Activated CD4-positive, CD25-positive, alpha-beta regulatory T cell treated with anti-CD3 and anti-CD28 coated beads, Interleukin-2, amount 50 U/mL, for 16 hours (primary cell): ENCODE results near the gene HAND1.

Experiments
- DNase-seq: peaks from one replicate; pipeline ENCODE4 v3.0.0-alpha.2; 2020; ENCODE audit warnings: low read depth, low spot score

The HAND1 gene

DNA sequence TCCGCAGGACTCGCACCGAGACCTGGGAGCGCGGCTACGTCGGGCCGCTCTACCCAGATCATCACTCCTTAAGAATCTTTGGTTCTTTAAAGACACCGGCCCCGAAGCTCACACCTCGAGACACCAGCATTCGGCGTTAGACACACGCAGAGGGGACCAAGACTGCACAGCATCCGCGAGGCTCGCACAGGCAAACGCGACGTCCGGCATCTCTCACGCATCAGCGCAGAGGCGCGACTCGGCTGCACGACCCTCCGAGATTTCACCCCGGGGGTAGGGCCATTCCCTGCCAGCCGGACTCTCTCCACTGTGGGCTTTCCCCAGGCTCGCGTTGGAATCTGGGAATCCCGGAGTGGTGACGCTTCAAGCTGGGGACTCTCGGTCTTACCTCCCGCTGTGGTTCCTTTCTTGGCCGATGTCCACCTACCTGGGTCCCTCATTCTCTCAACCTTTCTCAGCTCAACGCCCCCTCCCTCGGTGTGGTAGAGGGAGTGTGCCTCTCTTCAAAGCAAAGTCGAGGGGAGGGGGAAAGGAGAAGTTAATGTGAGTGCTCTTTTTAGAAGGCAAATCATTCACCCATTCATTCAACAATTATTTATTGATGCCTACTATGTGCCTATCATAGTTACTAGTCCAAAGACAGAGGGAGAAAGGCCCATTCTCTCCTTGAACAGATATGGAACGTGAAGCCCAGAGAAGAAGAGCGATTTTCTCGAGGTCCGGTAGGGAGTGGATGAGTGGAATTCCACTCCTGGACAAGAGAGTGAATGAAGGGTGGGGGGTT is 1.3 kb upstream of the HAND1 start:
- DNase-seq, result no peak

DNA sequence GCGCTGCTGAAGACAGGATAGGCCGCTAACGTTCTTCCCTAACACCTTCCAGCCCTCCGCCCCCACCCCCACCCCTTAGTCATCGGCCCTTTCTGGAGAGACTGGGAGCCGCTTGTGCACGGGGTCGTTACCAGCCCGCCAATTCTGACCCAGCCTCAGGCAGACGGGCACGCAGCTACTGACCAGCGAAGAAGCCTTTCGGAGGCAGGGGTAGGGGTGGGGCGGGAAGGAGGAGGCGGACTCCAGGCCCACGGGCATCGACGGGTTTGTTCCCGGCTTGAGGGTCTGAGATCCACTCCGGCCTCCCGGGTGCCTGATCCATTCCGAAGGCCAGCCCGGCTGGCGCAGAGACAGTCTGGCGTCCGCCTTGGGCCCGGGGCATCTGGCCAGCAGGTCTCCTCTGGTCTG is 729 bp upstream of the HAND1 start:
- no peak for DNase-seq

DNA sequence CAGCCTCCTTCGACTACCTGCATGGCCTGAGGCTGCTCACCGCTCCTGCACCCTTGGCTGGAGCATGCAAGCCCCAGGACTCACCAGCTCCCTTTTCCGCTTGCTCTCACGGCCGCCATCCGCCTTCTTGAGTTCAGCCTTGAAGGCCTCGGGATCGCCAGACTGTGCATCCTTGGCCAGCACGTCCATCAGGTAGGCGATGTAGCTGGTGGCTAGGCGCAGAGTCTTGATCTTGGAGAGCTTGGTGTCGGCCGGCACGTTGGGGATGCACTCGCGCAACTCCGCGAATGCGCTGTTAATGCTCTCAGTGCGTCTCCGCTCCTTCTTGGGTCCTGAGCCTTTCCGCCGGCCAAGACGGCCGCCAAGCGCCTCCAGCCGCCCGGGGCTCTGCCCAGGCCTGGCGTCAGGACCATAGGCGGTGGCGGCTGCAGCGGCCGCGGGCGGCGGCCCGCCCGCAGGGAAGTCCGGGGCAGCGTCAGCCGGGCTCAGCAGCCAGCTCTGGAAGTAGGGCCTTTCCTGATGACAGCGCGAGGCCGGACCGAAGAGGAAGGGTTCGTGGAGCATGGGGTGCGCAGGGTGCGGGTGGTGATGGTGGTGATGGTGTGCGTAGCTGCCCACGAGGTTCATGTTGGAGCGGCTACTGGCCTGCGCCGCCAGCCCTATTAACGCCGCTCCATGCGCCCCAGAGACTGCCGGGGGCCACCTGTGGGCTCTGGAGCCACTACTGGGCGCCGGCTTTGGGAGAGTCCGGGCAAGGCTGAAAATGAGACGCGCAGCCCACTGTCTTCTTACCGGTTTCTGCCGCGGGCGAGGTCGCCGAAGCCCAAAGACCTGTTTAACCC is 424 bp downstream of the HAND1 start:
- DNase-seq, result no peak

DNA sequence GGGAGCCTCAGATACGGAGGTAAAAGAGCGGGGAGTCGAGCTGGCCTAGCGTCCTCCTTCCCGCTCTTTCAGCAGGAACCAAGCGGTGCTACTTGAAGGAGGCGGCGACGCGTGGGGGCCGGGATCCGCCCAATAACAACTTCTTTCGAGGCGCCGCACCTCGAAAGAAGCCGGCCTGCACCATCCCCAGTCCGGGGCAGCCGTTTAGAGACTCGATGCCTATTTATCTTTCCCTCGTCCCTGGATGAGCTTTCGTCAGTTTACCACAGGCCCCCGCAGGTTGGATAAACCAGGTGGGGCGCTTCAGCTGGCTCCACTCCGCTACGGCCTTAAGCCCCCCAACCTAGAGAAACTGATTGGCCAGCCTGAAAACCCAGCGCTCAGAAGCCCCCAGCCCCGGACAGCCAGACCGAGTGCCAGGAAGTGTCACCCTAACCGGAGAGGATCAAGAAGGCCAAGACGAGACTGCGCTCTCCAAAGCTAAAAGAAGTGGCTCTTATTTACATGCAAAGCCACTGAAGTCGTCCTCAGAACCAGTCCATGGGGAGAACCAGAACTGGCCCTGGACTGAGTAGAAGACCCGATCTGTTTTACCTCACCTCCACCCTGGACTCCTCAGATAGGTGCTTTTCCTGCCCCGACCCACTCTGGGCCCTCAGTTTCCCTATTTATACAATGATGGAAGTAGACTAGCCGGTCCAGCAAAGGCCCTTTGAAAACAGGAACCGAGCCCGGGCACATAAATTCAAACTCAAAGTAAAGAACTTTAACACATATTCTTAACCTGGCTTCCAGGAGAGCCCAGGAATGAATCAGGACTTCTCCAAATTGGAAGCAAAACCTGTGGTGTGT is 1.4 kb downstream of the HAND1 start:
- DNase-seq, result no peak

DNA sequence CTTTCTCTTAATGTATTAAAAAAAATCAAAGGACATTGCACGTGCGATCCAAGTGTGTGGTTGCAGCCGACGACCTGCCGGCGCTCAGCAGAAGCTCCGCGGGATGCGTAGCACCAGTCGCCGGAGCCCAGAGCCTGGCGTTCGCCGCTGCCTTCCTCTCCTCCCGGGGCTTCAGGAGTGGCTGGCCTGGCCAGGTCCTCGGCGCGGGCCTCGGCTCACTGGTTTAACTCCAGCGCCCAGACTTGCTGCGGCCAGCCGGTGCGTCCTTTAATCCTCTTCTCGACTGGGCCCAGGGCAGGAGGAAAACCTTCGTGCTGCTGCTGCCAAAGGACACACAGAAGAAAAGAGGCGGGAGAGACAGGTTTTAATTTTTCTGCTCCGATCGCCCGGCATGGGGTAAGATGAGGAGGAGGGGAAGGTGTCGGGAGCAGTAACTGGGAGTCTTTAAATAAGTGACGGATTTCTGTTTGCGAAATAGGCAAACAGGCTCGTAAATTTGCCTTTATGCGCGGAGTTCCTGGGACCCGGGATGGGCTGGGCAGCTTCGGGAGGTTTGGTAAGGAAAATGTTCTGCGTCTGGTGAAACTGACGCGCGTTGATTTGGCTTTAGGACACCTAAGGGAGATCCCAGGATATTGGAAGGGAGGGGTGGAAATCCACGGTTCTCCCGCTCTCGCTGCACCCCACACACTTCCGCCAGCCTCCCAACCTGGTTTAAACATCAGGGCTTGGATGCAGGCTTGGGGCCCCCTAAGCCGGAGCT is 2.3 kb downstream of the HAND1 start:
- DNase-seq, result no peak

DNA sequence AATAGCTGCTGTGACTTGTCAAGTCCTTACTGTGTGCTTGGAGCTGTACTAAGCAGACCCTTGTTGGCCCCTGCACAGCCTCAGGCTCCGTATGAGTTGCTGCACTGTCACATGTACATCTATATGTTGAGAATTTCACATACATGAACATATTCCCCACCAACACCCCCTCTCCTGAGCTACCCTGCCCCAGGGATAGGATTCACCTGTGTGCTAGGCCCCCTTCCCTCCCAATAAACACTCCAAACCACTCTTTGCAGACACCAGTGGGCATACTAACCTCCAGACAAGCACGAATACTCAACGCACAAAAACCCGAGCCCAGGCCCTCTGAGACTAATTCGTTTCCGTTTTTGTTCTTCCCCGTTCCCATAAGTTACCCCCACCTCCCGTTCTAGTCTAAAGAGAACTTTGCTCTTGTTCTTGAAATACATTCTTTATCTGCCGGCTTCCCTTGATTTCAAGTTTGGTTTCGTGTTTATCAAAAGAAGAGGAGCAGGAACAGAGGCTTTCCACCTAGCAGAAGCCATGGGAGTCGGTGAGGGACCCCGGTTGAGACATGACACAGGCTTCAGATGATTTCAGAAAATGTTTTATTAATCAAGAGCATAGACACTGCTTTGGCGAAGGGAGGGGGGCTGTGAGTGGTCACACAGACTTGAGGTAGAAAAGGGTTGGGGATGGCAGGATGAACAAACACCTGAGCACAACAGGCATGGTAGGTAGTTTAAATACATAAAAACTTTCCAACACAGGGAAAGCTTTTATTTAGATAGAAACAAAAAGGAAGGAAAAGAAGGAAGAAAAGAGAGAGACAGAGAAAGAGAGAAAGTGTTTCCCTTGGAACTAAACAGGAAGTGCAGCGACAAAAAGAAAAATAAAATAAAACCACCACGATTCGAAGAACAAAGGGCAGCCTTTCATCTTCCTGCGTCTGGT is 3.4 kb downstream of the HAND1 start:
- DNase-seq, result no peak

- no peak for DNase-seq
Measured at GRCh38 chr5:154473581-154474283, 4.3 kb downstream of the HAND1 start.

DNA sequence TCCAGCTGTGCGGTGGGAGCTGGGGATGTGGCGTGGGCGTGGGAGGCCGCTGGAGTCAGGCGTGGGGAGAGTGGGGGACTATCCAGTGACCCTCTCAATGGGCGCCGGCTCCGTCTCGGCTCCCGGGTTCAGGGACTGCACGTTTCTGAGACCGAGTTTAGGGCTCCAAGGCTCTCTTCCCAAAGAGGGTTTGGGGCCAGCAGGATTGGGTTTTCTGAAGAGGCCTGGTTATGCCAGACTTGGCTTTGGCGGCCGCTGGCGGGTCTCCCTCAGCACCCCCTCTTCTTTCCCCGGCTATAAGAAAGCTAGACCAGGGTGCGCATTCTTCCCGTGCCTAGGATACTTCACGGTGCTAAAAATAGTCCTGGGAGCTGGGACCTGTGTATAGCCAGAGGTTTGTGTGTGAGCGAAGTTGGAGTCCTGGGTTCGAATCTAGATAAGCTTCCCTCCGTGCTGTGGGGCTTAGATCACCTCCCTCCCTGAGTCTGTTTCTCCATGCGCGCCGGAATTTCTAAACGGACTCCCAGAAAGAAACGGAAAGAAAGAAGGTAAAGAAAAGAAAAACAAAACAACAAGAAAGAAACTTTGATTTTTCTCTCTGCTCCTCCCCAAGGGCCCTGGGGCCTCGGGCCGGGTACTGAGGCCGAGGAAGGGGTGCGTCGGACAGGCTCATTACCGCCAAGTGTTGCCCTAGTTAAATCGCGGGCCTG is 5.0 kb downstream of the HAND1 start:
- DNase-seq, result no peak

DNA sequence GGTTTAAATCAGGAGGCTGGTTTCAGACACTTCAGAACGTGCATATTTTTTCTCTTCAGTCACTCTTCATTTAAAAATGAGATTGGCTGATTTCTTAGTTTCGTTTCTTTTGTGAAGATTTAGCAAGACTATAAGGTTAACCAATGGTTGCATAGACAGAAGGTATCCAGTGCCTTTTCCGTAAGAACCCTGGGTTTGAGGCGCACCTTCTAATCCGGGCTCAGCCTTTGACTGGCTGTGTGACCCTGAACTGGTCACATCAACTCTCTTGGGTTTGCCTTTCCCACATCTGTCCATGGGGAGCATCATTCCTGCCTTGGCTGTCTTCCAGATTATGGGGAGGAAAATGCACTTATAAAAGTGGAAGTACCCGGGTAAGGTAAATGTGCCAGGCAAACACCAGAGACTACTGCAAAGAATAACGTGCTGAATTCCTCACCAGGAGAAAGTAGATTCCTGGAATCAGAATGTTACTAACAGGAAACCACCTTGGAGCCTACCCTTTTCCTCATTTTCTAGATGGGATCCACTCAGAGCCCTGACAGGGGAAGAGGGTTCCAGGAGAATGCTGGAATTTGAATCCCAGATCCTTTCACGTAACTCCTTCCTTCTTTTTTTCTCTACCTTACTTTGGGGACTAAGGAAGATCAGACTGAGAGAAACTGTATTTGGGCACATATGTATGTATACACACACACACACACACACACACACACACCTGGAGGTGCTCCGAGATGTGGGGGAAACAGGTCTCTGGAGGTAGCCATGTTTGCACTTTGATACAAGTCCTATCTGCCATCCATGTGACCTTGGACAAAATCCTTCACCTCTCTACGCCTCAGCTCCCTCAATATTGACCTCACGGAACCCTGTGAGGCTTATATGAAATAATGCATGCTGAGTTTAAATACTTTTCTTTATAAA is 6.8 kb downstream of the HAND1 start:
- no peak for DNase-seq

GRCh38 chr5:154470137-154470536 is 7.9 kb downstream of the HAND1 start:
- no peak for DNase-seq

DNA sequence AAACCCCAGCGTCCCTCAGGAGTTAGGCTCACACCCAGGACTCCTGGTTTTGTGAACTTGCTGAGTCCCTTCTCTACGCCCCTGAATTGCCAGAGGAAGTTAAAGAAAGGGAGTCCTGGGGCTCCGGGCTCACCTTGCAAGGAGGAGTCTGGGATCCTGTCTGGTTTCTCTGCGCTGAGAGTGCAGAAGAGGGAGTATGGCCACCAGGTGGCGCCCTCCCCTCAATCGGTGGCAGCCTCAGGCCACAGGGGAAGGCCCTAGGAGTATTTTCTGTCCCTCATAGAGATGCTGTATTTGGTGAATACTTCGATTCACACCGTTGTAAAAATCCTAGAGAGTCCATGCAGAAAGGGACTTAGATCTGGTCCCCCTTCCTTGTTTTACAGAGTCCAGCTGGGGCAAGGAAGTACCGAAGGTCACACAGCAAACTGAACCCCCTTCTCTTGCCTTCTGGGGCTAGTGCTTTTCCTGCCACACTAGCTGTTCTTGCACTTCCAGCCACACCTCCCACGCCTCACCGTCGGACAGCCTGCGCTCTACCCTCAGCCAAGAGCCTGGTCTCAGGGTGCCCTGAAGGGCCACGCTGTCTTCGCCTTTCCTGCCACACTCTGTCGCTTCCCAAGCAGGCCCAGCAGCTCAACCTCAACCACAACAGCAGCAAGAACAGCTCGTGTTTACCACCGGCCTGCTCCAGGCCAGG is 10.2 kb downstream of the HAND1 start:
- DNase-seq, result peak; percentile 62

GRCh38 chr5:154466671-154467070 is 11.4 kb downstream of the HAND1 start:
- DNase-seq, result no peak

DNA sequence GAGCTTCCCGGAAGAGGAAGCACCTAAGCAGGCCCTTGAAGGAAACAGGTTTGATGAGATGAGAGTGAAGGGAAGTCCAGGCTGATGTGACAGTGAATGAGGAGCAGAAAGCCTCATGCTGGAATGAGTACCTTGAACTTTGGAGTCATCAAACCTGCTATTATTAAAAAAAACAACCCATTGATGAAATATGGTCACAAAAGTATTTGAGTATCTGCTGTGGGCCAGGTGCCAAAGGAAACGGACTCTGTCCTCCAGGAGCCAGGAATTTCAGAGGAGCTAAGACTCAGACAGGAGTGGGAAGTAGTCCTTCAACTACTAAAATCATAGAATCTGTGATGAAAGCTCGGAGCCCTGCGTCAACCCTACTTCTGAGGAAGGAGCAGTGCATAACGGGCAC is 11.9 kb downstream of the HAND1 start:
- DNase-seq, result no peak

DNA sequence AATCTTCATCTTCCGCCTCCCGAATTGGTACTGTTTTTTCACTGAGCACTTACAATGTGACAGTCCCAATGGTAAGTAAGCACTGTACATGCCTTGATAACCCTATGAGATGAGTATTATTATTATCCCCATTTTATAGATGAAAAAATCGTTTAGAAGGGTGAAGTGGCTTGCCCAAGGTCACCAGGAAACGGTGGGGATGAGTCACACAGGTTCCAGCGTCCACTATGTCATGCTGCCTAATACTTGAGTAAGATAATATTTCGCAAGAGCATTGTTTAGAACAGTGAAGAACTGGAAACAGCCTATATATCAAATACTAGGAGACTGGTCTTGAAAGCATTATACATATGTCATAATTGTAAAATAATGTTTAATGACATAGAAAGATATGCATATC is 12.9 kb downstream of the HAND1 start:
- no peak for DNase-seq

GRCh38 chr5:154464438-154464837 is 13.6 kb downstream of the HAND1 start:
- DNase-seq, result no peak

DNA sequence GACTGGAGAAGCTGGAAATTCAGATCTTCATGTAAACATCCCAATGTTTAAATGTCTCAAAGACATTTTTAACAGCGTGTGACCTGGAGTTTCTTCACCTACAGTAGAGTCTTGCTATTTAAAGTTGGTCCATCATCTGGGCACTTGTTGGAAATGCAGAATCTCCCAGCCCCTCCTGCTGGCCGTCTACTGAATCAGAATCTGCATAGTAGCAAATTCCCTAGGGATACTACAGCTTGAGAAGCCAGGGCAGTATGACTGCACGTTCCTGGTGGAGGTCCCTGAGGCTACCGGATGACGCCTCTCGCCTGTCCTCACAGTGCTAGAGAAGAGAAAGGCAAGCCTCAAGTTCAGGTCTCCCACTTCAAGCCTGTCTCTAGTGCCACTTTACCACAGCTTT is 16.5 kb downstream of the HAND1 start:
- DNase-seq, result no peak

GRCh38 chr5:154460172-154460571 is 17.9 kb downstream of the HAND1 start:
- no peak for DNase-seq
